Measurements from ENCODE around the gene CNTN2.

GRCh38 chr1:205013683-205014367 is 29.2 kb upstream of the CNTN2 start:
- TF ChIP-seq CHD1 (IDR thresholded peaks at IDR 0.05; ENCODE audit: low read depth, low read length): no peak
- TF ChIP-seq ATF2 (IDR thresholded peaks at IDR 0.05; ENCODE audit: low read length): no peak
- TF ChIP-seq, protein P1, sequence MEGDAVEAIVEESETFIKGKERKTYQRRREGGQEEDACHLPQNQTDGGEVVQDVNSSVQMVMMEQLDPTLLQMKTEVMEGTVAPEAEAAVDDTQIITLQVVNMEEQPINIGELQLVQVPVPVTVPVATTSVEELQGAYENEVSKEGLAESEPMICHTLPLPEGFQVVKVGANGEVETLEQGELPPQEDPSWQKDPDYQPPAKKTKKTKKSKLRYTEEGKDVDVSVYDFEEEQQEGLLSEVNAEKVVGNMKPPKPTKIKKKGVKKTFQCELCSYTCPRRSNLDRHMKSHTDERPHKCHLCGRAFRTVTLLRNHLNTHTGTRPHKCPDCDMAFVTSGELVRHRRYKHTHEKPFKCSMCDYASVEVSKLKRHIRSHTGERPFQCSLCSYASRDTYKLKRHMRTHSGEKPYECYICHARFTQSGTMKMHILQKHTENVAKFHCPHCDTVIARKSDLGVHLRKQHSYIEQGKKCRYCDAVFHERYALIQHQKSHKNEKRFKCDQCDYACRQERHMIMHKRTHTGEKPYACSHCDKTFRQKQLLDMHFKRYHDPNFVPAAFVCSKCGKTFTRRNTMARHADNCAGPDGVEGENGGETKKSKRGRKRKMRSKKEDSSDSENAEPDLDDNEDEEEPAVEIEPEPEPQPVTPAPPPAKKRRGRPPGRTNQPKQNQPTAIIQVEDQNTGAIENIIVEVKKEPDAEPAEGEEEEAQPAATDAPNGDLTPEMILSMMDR (IDR thresholded peaks at IDR 0.05; ENCODE audit: control extremely low read depth in 1 of 3, insufficient read depth in 1 of 3, low read depth in 1 of 3, low read length in 3 of 3): no peak
- no peak for TF ChIP-seq EZH2 (IDR thresholded peaks at IDR 0.05; ENCODE audit: low read depth, low read length, severe bottlenecking)
- TF ChIP-seq FOSL1 (IDR thresholded peaks at IDR 0.05; ENCODE audit: insufficient read depth, low read depth, low read length): no peak
- no peak for TF ChIP-seq GTF2F1 (IDR thresholded peaks at IDR 0.05; ENCODE audit: borderline replicate concordance, low read depth, low read length)
- TF ChIP-seq CEBPB (IDR thresholded peaks at IDR 0.05; ENCODE audit: low read depth, low read length): no peak
- no peak for TF ChIP-seq SP2 (IDR thresholded peaks at IDR 0.05; ENCODE audit: low read length)
- TF ChIP-seq BACH1 (IDR thresholded peaks at IDR 0.05; ENCODE audit: low read length): no peak

All from H1 (cell line).